ENCODE measurements around the gene RTN3. TPM values are rescaled to one million over a fixed set of nuclear protein-coding genes. Genes with fewer than 3 reads are reported as not detected.

RTN3 gene
- polyA plus RNA-seq, 1 donor from 2014 or later: 283 TPM

- TF ChIP-seq EP300 (conservative IDR thresholded peaks at IDR 0.05; ENCODE audit: poor library complexity, severe bottlenecking): no peak
- no peak for TF ChIP-seq POLR2AphosphoS5 (IDR thresholded peaks at IDR 0.05)
- TF ChIP-seq, protein P1, sequence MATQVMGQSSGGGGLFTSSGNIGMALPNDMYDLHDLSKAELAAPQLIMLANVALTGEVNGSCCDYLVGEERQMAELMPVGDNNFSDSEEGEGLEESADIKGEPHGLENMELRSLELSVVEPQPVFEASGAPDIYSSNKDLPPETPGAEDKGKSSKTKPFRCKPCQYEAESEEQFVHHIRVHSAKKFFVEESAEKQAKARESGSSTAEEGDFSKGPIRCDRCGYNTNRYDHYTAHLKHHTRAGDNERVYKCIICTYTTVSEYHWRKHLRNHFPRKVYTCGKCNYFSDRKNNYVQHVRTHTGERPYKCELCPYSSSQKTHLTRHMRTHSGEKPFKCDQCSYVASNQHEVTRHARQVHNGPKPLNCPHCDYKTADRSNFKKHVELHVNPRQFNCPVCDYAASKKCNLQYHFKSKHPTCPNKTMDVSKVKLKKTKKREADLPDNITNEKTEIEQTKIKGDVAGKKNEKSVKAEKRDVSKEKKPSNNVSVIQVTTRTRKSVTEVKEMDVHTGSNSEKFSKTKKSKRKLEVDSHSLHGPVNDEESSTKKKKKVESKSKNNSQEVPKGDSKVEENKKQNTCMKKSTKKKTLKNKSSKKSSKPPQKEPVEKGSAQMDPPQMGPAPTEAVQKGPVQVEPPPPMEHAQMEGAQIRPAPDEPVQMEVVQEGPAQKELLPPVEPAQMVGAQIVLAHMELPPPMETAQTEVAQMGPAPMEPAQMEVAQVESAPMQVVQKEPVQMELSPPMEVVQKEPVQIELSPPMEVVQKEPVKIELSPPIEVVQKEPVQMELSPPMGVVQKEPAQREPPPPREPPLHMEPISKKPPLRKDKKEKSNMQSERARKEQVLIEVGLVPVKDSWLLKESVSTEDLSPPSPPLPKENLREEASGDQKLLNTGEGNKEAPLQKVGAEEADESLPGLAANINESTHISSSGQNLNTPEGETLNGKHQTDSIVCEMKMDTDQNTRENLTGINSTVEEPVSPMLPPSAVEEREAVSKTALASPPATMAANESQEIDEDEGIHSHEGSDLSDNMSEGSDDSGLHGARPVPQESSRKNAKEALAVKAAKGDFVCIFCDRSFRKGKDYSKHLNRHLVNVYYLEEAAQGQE (IDR thresholded peaks at IDR 0.05; ENCODE audit: borderline replicate concordance): no peak
- no peak for TF ChIP-seq SMC3 (conservative IDR thresholded peaks at IDR 0.05; ENCODE audit: poor library complexity)
- no peak for TF ChIP-seq CTCF (IDR thresholded peaks at IDR 0.05; ENCODE audit: poor library complexity, severe bottlenecking)
- no peak for TF ChIP-seq MXI1 (conservative IDR thresholded peaks at IDR 0.05; ENCODE audit: poor library complexity, severe bottlenecking)
- no peak for TF ChIP-seq TAF1 (IDR thresholded peaks at IDR 0.05; ENCODE audit: low read depth)
- no peak for TF ChIP-seq RAD21 (conservative IDR thresholded peaks at IDR 0.05)
- TF ChIP-seq EZH2 (IDR thresholded peaks at IDR 0.05; ENCODE audit: borderline replicate concordance, insufficient read depth, low read length, poor library complexity, severe bottlenecking): no peak
Observed at GRCh38 chr11:63805844-63806415, 124.6 kb downstream of the RTN3 start.

More at GRCh38 chr11:63805844-63806415, 124.6 kb downstream of the RTN3 start:
- H3K27ac ChIP-seq (ENCODE audit: low read length): no peak overlapping the region
- H3K9ac ChIP-seq (ENCODE audit: low read length): no peak overlapping the region
- H3F3A ChIP-seq (ENCODE audit: insufficient read depth, low read length, poor library complexity, severe bottlenecking): no peaks in the 10 kb centered on the region
- no peaks in the 10 kb centered on the region for H3K9me2 ChIP-seq (ENCODE audit: insufficient read depth, low read length)
- H2AFZ ChIP-seq (ENCODE audit: low read depth, low read length): no peak overlapping the region
- no peaks in the 10 kb centered on the region for H3K79me2 ChIP-seq (replicated peaks; ENCODE audit: insufficient read depth, low read length)
- H3K4me2 ChIP-seq (ENCODE audit: low read length): no peak overlapping the region
- no peak overlapping the region for H3K4me3 ChIP-seq (ENCODE audit: low read length)
- no peaks in the 10 kb centered on the region for H3K9me3 ChIP-seq (ENCODE audit: low read length)
- H4K20me1 ChIP-seq (ENCODE audit: insufficient read depth): no peaks in the 10 kb centered on the region
- no peaks in the 10 kb centered on the region for H3K27me3 ChIP-seq (ENCODE audit: insufficient read depth, low read depth, low read length)
- H3K36me3 ChIP-seq (ENCODE audit: insufficient read depth, low read length): no peaks in the 10 kb centered on the region

Small RNAs within 50 kb of the gene (small RNA-seq; reads per million reads assigned to genes)
- gene AP000753.3 (0 reads per million in 3 experiments), gene RN7SL596P (0 reads per million in 3 experiments)

Other genes with a start within 250 kb of the RTN3 start
- gene PLAAT5, start 190.3 kb upstream of the RTN3 start, polyA plus RNA-seq: 0.14 TPM in 1 of 2 replicates, not detected in the other
- not detected in 2 replicates for gene LGALS12, start 175.4 kb upstream of the RTN3 start, polyA plus RNA-seq
- not detected in 2 replicates for gene PLAAT4, start 144.7 kb upstream of the RTN3 start, polyA plus RNA-seq
- not detected in 2 replicates for gene PLAAT2, start 118.1 kb upstream of the RTN3 start, polyA plus RNA-seq
- not detected in 2 replicates for gene PLAAT3, start 67.1 kb upstream of the RTN3 start, polyA plus RNA-seq
- gene ATL3, start 10.1 kb upstream of the RTN3 start, polyA plus RNA-seq: 2.4 and 4.0 TPM in 2 replicates
- 82.5 and 103 TPM in 2 replicates for gene ZFTA, start 87.3 kb downstream of the RTN3 start, polyA plus RNA-seq
- 20.3 and 27.2 TPM in 2 replicates for gene SPINDOC, start 132.0 kb downstream of the RTN3 start, polyA plus RNA-seq
- gene MARK2, start 157.6 kb downstream of the RTN3 start, polyA plus RNA-seq: 5.2 and 11.3 TPM in 2 replicates
- gene RCOR2, start 235.7 kb downstream of the RTN3 start, polyA plus RNA-seq: 41.5 and 51.0 TPM in 2 replicates

Data from neural cell (in vitro differentiated cells).